Ascending aorta (tissue), 2 donors: Measurements from ENCODE around the gene SELENOP. TPM values are rescaled to one million over a fixed set of nuclear protein-coding genes. Genes with fewer than 3 reads are reported as not detected.

Experiments
- DNase-seq, 2 donors: peaks; one replicate each; pipeline ENCODE4 v3.0.0-alpha.2; 2019; ENCODE audit warnings: low spot score in 2 of 2
- H3K27ac ChIP-seq, 2 donors: fragments of 200-600 bp; sonication (generic); one replicate each; pipeline ENCODE4 v1.5.1; 2016 to 2017; ENCODE audit warnings: mild to moderate bottlenecking in 1 of 2
- H3K27me3 ChIP-seq: fragments of 200-600 bp; sonication (generic); one replicate; pipeline ENCODE4 v1.5.1; 2017
- H3K36me3 ChIP-seq, 2 donors: fragments of 200-600 bp; sonication (generic); one replicate each; pipeline ENCODE4 v1.5.1; 2016
- H3K4me1 ChIP-seq, 2 donors: fragments of 200-600 bp; sonication (generic); one replicate each; pipeline ENCODE4 v1.5.1; 2016 to 2017; ENCODE audit warnings: mild to moderate bottlenecking in 1 of 2
- H3K4me3 ChIP-seq, 2 donors: fragments of 200-600 bp; sonication (generic); one replicate each; pipeline ENCODE4 v1.5.1; 2016 to 2017; ENCODE audit warnings: mild to moderate bottlenecking in 1 of 2
- H3K9me3 ChIP-seq, 2 donors: fragments of 200-600 bp; sonication (generic); one replicate each; pipeline ENCODE4 v1.5.1; 2016
- CTCF ChIP-seq, 3 experiments: fragments of 200-600 bp in 2 of 3; fragments of 450-650 bp in 1 of 3; sonication (generic) in 2 of 3; IDR thresholded peaks; one replicate each; pipeline ENCODE4 v1.5.1; 2016 to 2019; ENCODE audit warnings: antibody characterized with exemption in 3 of 3, mild to moderate bottlenecking in 1 of 3, moderate library complexity in 1 of 3
- intact Hi-C: fragments of 100-400 bp; cut with DNase I; formaldehyde crosslinking; loops from one replicate; pipeline ENCODE4 v1.15.1; 2023
- total RNA-seq: library from RNA; depleted of rRNA; stranded (reverse); fragments of >200 nt; gene quantifications from one replicate; pipeline ENCODE4 v1.1.0, GENCODE V29; 2016

The SELENOP gene
- total RNA-seq, 1 donor from 2014 or later, result 119 TPM

GRCh38 chr5:42842921-42843641, 31.4 kb upstream of the SELENOP start:
- no peak for DNase-seq
- Histone ChIP-seq H3K4me1 (peaks cover 3 to 13% of the 10 kb centered on the region in 2 donors), H3K9me3 (no peaks in the 10 kb centered on the region), H3K27ac (peak overlapping the region in 1 of 2 donors; percentile 27), H3K27me3 (no peaks in the 10 kb centered on the region), H3K36me3 (no peaks in the 10 kb centered on the region), H3K4me3 (no peak overlapping the region)
- intact Hi-C loops, result no loop called here
- TF ChIP-seq CTCF (IDR thresholded peaks at IDR 0.05), result no peak

- Histone ChIP-seq H3K27ac (peak overlapping the region; percentile 37 to 56), H3K4me1 (peaks cover 3 to 13% of the 10 kb centered on the region in 2 donors), H3K27me3 (no peaks in the 10 kb centered on the region), H3K4me3 (no peak overlapping the region), H3K36me3 (no peaks in the 10 kb centered on the region), H3K9me3 (no peaks in the 10 kb centered on the region)
- intact Hi-C loops, result no loop called here
- TF ChIP-seq CTCF (IDR thresholded peaks at IDR 0.05), result no peak
- no peak for DNase-seq
These were observed 29.3 kb upstream of the SELENOP start for GRCh38 chr5:42840842-42841567.

DNA sequence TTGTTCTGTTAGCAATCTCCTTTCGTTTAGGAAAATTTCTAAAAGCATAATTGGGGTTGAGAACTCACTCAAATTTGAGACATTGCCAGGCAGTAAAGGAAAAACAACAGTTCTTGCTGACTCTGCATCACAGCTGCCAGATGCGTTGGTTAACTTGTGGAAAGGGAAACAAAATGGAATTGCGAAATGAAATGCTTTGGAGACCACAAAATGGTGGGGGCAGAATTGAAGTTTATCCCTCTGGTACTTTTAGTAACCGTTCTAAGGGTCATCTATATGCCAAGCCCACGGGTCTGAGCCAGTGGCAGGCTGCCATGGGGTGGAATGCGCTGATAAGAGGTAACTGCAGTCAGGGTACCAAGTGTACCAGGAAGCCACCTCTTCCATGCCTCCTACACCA, 28.6 kb upstream of the SELENOP start:
- Histone ChIP-seq H3K9me3 (no peaks in the 10 kb centered on the region), H3K27ac (peak overlapping the region; percentile 37 to 56), H3K36me3 (no peaks in the 10 kb centered on the region), H3K4me3 (no peak overlapping the region), H3K27me3 (no peaks in the 10 kb centered on the region), H3K4me1 (peaks cover 3 to 13% of the 10 kb centered on the region in 2 donors)
- TF ChIP-seq CTCF (IDR thresholded peaks at IDR 0.05), result no peak
- intact Hi-C loops, result no loop called here
- DNase-seq, result peak in 1 of 2 donors; percentile 75

- no peak for DNase-seq
- Histone ChIP-seq H3K9me3 (no peaks in the 10 kb centered on the region), H3K4me1 (peaks cover 3 to 13% of the 10 kb centered on the region in 2 donors), H3K27me3 (no peaks in the 10 kb centered on the region), H3K36me3 (no peaks in the 10 kb centered on the region), H3K4me3 (no peak overlapping the region), H3K27ac (no peak overlapping the region)
- intact Hi-C loops, result no loop called here
- TF ChIP-seq CTCF (IDR thresholded peaks at IDR 0.05), result no peak
These were observed 27.5 kb upstream of the SELENOP start for GRCh38 chr5:42839196-42839595.

GRCh38 chr5:42837601-42838000, 25.9 kb upstream of the SELENOP start:
- TF ChIP-seq CTCF (IDR thresholded peaks at IDR 0.05), result no peak
- Histone ChIP-seq H3K4me3 (no peak overlapping the region), H3K36me3 (no peaks in the 10 kb centered on the region), H3K4me1 (peaks cover 3 to 4% of the 10 kb centered on the region in 2 donors), H3K9me3 (no peaks in the 10 kb centered on the region), H3K27ac (no peak overlapping the region), H3K27me3 (no peaks in the 10 kb centered on the region)
- intact Hi-C loops, result no loop called here
- DNase-seq, result no peak
